ENCODE data around the gene ALMS1.
"Not testable (repeated sequence)": the region's sequence is repeated elsewhere in the genome, so short reads cannot be mapped to it uniquely, and the experiment has no call there.

- TF ChIP-seq CTCF (IDR thresholded peaks at IDR 0.05; ENCODE audit: low read depth, low read length, poor library complexity, severe bottlenecking), result peak; percentile 51
- TF ChIP-seq EZH2phosphoT487 (IDR thresholded peaks at IDR 0.05; ENCODE audit: borderline replicate concordance, low read length), result not testable (repeated sequence)
Observed at GRCh38 chr2:73619925-73620324, 234.3 kb downstream of the ALMS1 start.

Measured in DOHH2 (cell line).